ENCODE results near the gene SLC43A2. TPM values are rescaled to one million over a fixed set of nuclear protein-coding genes. Genes with fewer than 3 reads are reported as not detected.
A peak's percentile ranks its signal among the peaks of the same experiment; 100 is the strongest.

The SLC43A2 gene
- total and polyA plus RNA-seq, 7 donors = 2.4 to 16.5 (median 7.2) TPM

GRCh38 chr17:1643293-1643998 lies 14.8 kb upstream of the SLC43A2 start:
- Histone ChIP-seq H3K4me3 (peak overlapping the region in 3 of 4 donors; percentile 41 to 53 (median 51)), H3K4me1 (peaks cover 0 to 38% (median 36%) of the 10 kb centered on the region in 4 donors), H3K27me3 (peaks cover 0 to 3% (median 0%) of the 10 kb centered on the region in 3 donors), H3K36me3 (no peaks in the 10 kb centered on the region), H3K9me3 (no peaks in the 10 kb centered on the region), H3K27ac (peak overlapping the region in 3 of 4 donors; percentile 30 to 77 (median 40))
- intact Hi-C loops (cut with DNase I) = no loop called here
- whole genome bisulfite sequencing, 2 donors = 1% methylated on average over 89 to 90 of the region's 90 CpGs
- DNase-seq = no peak
- TF ChIP-seq, protein P1, sequence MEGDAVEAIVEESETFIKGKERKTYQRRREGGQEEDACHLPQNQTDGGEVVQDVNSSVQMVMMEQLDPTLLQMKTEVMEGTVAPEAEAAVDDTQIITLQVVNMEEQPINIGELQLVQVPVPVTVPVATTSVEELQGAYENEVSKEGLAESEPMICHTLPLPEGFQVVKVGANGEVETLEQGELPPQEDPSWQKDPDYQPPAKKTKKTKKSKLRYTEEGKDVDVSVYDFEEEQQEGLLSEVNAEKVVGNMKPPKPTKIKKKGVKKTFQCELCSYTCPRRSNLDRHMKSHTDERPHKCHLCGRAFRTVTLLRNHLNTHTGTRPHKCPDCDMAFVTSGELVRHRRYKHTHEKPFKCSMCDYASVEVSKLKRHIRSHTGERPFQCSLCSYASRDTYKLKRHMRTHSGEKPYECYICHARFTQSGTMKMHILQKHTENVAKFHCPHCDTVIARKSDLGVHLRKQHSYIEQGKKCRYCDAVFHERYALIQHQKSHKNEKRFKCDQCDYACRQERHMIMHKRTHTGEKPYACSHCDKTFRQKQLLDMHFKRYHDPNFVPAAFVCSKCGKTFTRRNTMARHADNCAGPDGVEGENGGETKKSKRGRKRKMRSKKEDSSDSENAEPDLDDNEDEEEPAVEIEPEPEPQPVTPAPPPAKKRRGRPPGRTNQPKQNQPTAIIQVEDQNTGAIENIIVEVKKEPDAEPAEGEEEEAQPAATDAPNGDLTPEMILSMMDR (IDR thresholded peaks at IDR 0.05) = no peak
- TF ChIP-seq POLR2AphosphoS5 (IDR thresholded peaks at IDR 0.05) = no peak
- TF ChIP-seq POLR2A (IDR thresholded peaks at IDR 0.05) = no peak
- TF ChIP-seq EP300 (IDR thresholded peaks at IDR 0.05) = no peak

GRCh38 chr17:1641065-1641403 lies 12.4 kb upstream of the SLC43A2 start:
- intact Hi-C loops (cut with DNase I) = no loop called here

GRCh38 chr17:1640329-1641064 lies 11.9 kb upstream of the SLC43A2 start:
- peaks cover 0 to 3% (median 0%) of the 10 kb centered on the region in 3 donors for H3K27me3 ChIP-seq
- peaks cover 0 to 13% (median 11%) of the 10 kb centered on the region in 4 donors for H3K4me1 ChIP-seq
- WGBS, 2 donors = 57 to 82% methylated on average over 23 of the region's 23 CpGs
- intact Hi-C loops (cut with DNase I) = no loop called here
- no peak overlapping the region for H3K4me3 ChIP-seq
- no peaks in the 10 kb centered on the region for H3K36me3 ChIP-seq
- TF ChIP-seq, protein P1 (IDR thresholded peaks at IDR 0.05) = no peak
- TF ChIP-seq POLR2AphosphoS5 (IDR thresholded peaks at IDR 0.05) (no peak), POLR2A (IDR thresholded peaks at IDR 0.05) (no peak), EP300 (IDR thresholded peaks at IDR 0.05) (no peak)
- DNase-seq = no peak
- H3K27ac ChIP-seq = no peak overlapping the region
- H3K9me3 ChIP-seq = no peaks in the 10 kb centered on the region

More at GRCh38 chr17:1641065-1641403, 12.4 kb upstream of the SLC43A2 start:
- no peak for TF ChIP-seq POLR2A (IDR thresholded peaks at IDR 0.05)
- Histone ChIP-seq H3K27me3 (peaks cover 0 to 3% (median 0%) of the 10 kb centered on the region in 3 donors), H3K4me1 (peaks cover 0 to 17% (median 13%) of the 10 kb centered on the region in 4 donors), H3K4me3 (no peak overlapping the region), H3K36me3 (no peaks in the 10 kb centered on the region), H3K27ac (no peak overlapping the region), H3K9me3 (no peaks in the 10 kb centered on the region)
- WGBS, 2 donors = 78 to 88% methylated on average over 12 of the region's 12 CpGs
- no peak for DNase-seq

DNA sequence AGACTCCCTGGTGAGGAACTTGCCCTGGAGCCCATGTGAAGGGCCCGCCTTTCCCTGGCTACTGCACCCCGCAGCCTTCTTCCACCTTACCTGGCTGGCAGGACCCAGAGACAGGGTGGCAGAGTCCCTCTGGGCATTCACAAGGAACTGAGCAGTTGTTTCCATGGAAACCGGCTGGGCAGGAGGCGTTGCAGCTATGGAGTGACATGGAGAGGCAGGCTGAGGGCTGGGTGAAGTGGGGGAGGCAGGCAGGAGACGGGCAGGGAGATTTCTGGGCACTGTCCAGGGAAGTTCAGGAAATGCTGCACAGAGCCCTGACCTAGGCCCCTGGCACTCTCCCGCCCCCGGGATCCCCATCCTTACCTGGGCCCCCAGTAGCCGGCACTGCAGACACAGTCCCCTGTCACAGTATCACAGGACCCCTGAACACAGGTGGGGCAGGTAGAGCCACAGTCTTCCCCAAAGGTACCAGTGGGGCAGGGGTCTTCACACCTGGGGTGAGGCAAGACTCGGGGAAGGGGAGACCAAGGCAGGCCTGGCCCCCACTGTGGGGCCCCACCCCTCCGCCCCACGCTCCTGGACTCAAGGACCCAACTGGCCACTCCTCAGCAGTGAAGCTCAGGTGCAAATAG lies 11.0 kb upstream of the SLC43A2 start:
- TF ChIP-seq, protein P1 (IDR thresholded peaks at IDR 0.05) = no peak
- TF ChIP-seq POLR2AphosphoS5 (IDR thresholded peaks at IDR 0.05) = no peak
- no peak for TF ChIP-seq EP300 (IDR thresholded peaks at IDR 0.05)
- TF ChIP-seq POLR2A (IDR thresholded peaks at IDR 0.05) = no peak
- intact Hi-C loops (cut with DNase I) = no loop called here
- no peak overlapping the region for H3K27ac ChIP-seq
- peaks cover 0 to 3% (median 0%) of the 10 kb centered on the region in 3 donors for H3K27me3 ChIP-seq
- H3K4me3 ChIP-seq = no peak overlapping the region
- H3K4me1 ChIP-seq = peaks cover 0 to 13% (median 11%) of the 10 kb centered on the region in 4 donors
- H3K9me3 ChIP-seq = no peaks in the 10 kb centered on the region
- 59 to 82% methylated on average over 11 of the region's 11 CpGs for WGBS, 2 donors
- no peak for DNase-seq
- peaks cover 0 to 4% (median 0%) of the 10 kb centered on the region in 4 donors for H3K36me3 ChIP-seq

Measured in sigmoid colon (tissue), 7 donors.